T-helper 2 cell treated with Interferon-gamma antibody and Interleukin-4, amounts not matched to agents 5 μg/mL and 100 μg/mL, for 36 hours (primary cell): ENCODE data around the gene TBC1D21.
"Not testable (repeated sequence)": the region's sequence is repeated elsewhere in the genome, so short reads cannot be mapped to it uniquely, and the experiment has no call there.

Experiments
- DNase-seq: peaks from one replicate; pipeline ENCODE4 v3.0.0; 2021; ENCODE audit warnings: low spot score
- H3K27ac Mint-ChIP-seq: one replicate; pipeline ENCODE4 v1.8.0; 2021; ENCODE audit warnings: mild to moderate bottlenecking, mixed read lengths
- H3K27me3 Mint-ChIP-seq: one replicate; pipeline ENCODE4 v1.8.0; 2021; ENCODE audit warnings: low read depth, mixed read lengths
- H3K36me3 Mint-ChIP-seq: one replicate; pipeline ENCODE4 v1.8.0; 2021; ENCODE audit warnings: low read depth, mixed read lengths
- H3K4me1 Mint-ChIP-seq: one replicate; pipeline ENCODE4 v1.8.0; 2021; ENCODE audit warnings: low read depth, mixed read lengths
- H3K4me3 Mint-ChIP-seq: one replicate; pipeline ENCODE4 v1.8.0; 2022; ENCODE audit warnings: mild to moderate bottlenecking, moderate library complexity, mixed read lengths
- H3K9me3 Mint-ChIP-seq: one replicate; pipeline ENCODE4 v1.8.0; 2021; ENCODE audit warnings: mixed read lengths

Gene TBC1D21

GRCh38 chr15:73928971-73929627 is 55.7 kb downstream of the TBC1D21 start:
- Mint-ChIP-seq H3K27ac (no peak overlapping the region), H3K27me3 (peaks cover 13% of the 10 kb centered on the region), H3K36me3 (peaks cover 1% of the 10 kb centered on the region), H3K4me3 (peak overlapping the region; percentile 51), H3K4me1 (peaks cover 20% of the 10 kb centered on the region), H3K9me3 (no peaks in the 10 kb centered on the region)
- DNase-seq, result no peak

GRCh38 chr15:73930371-73930770 is 57.0 kb downstream of the TBC1D21 start:
- Mint-ChIP-seq H3K27me3 (peaks cover 13% of the 10 kb centered on the region), H3K36me3 (peaks cover 1% of the 10 kb centered on the region), H3K4me3 (no peak overlapping the region), H3K9me3 (no peaks in the 10 kb centered on the region), H3K27ac (no peak overlapping the region), H3K4me1 (peaks cover 13% of the 10 kb centered on the region)
- no peak for DNase-seq

GRCh38 chr15:73930790-73931281 is 57.5 kb downstream of the TBC1D21 start:
- Mint-ChIP-seq H3K4me1 (peaks cover 11% of the 10 kb centered on the region), H3K4me3 (no peak overlapping the region), H3K9me3 (no peaks in the 10 kb centered on the region), H3K27ac (no peak overlapping the region), H3K27me3 (peaks cover 8% of the 10 kb centered on the region), H3K36me3 (peaks cover under 1% of the 10 kb centered on the region)
- no peak for DNase-seq

- H3K4me3 Mint-ChIP-seq, result no peak overlapping the region
- no peak overlapping the region for H3K27ac Mint-ChIP-seq
- peaks cover 7% of the 10 kb centered on the region for H3K27me3 Mint-ChIP-seq
- no peak for DNase-seq
- H3K36me3 Mint-ChIP-seq, result no peaks in the 10 kb centered on the region
- no peaks in the 10 kb centered on the region for H3K9me3 Mint-ChIP-seq
- H3K4me1 Mint-ChIP-seq, result peaks cover 10% of the 10 kb centered on the region
Observed at GRCh38 chr15:73931441-73931840, 58.1 kb downstream of the TBC1D21 start.

- Mint-ChIP-seq H3K27ac (no peak overlapping the region), H3K36me3 (no peaks in the 10 kb centered on the region), H3K9me3 (no peaks in the 10 kb centered on the region), H3K27me3 (peaks cover 7% of the 10 kb centered on the region), H3K4me1 (peaks cover 10% of the 10 kb centered on the region), H3K4me3 (no peak overlapping the region)
- no peak for DNase-seq
Observed at GRCh38 chr15:73932381-73933191, 59.2 kb downstream of the TBC1D21 start.

- no peak overlapping the region for H3K4me3 Mint-ChIP-seq
- DNase-seq, result no peak
- H3K27ac Mint-ChIP-seq, result no peak overlapping the region
- H3K36me3 Mint-ChIP-seq, result no peaks in the 10 kb centered on the region
- peaks cover 2% of the 10 kb centered on the region for H3K4me1 Mint-ChIP-seq
- H3K9me3 Mint-ChIP-seq, result no peaks in the 10 kb centered on the region
- peaks cover 3% of the 10 kb centered on the region for H3K27me3 Mint-ChIP-seq
Observed at GRCh38 chr15:73934281-73934680, 60.9 kb downstream of the TBC1D21 start.

GRCh38 chr15:73935547-73935946 is 62.2 kb downstream of the TBC1D21 start:
- Mint-ChIP-seq H3K27me3 (peaks cover 3% of the 10 kb centered on the region), H3K4me1 (no peaks in the 10 kb centered on the region), H3K36me3 (no peaks in the 10 kb centered on the region), H3K27ac (no peak overlapping the region), H3K9me3 (no peaks in the 10 kb centered on the region), H3K4me3 (no peak overlapping the region)
- no peak for DNase-seq

GRCh38 chr15:73936181-73936580 is 62.8 kb downstream of the TBC1D21 start:
- H3K36me3 Mint-ChIP-seq, result no peaks in the 10 kb centered on the region
- no peak overlapping the region for H3K27ac Mint-ChIP-seq
- no peak overlapping the region for H3K4me3 Mint-ChIP-seq
- no peak for DNase-seq
- H3K27me3 Mint-ChIP-seq, result peaks cover 1% of the 10 kb centered on the region
- no peaks in the 10 kb centered on the region for H3K4me1 Mint-ChIP-seq
- no peaks in the 10 kb centered on the region for H3K9me3 Mint-ChIP-seq

- peaks cover 3% of the 10 kb centered on the region for H3K4me1 Mint-ChIP-seq
- H3K27ac Mint-ChIP-seq, result no peak overlapping the region
- H3K9me3 Mint-ChIP-seq, result no peaks in the 10 kb centered on the region
- no peak for DNase-seq
- no peak overlapping the region for H3K4me3 Mint-ChIP-seq
- no peaks in the 10 kb centered on the region for H3K27me3 Mint-ChIP-seq
- no peaks in the 10 kb centered on the region for H3K36me3 Mint-ChIP-seq
Observed at GRCh38 chr15:73936588-73937290, 63.4 kb downstream of the TBC1D21 start.

- Mint-ChIP-seq H3K27me3 (no peaks in the 10 kb centered on the region), H3K4me3 (no peak overlapping the region), H3K9me3 (no peaks in the 10 kb centered on the region), H3K36me3 (no peaks in the 10 kb centered on the region), H3K27ac (no peak overlapping the region), H3K4me1 (peaks cover 8% of the 10 kb centered on the region)
- DNase-seq, result no peak
Observed at GRCh38 chr15:73937296-73937695, 63.9 kb downstream of the TBC1D21 start.

GRCh38 chr15:73937726-73938125 is 64.4 kb downstream of the TBC1D21 start:
- H3K9me3 Mint-ChIP-seq, result no peaks in the 10 kb centered on the region
- no peak for DNase-seq
- no peak overlapping the region for H3K27ac Mint-ChIP-seq
- no peaks in the 10 kb centered on the region for H3K27me3 Mint-ChIP-seq
- no peaks in the 10 kb centered on the region for H3K36me3 Mint-ChIP-seq
- H3K4me3 Mint-ChIP-seq, result no peak overlapping the region
- peaks cover 12% of the 10 kb centered on the region for H3K4me1 Mint-ChIP-seq

- DNase-seq, H3K27me3 Mint-ChIP-seq, H3K9me3 Mint-ChIP-seq, H3K4me3 Mint-ChIP-seq, H3K27ac Mint-ChIP-seq, H3K36me3 Mint-ChIP-seq: not testable (repeated sequence)
- peaks cover 12% of the 10 kb centered on the region for H3K4me1 Mint-ChIP-seq
Observed at GRCh38 chr15:73938516-73938915, 65.2 kb downstream of the TBC1D21 start.
